ENCODE data around the gene DYRK3. TPM values are rescaled to one million over a fixed set of nuclear protein-coding genes. Genes with fewer than 3 reads are reported as not detected.

The DYRK3 gene
- total RNA-seq, 6 experiments from 2014 or later = 24.2 to 27.4 (median 26.9) TPM

DNA sequence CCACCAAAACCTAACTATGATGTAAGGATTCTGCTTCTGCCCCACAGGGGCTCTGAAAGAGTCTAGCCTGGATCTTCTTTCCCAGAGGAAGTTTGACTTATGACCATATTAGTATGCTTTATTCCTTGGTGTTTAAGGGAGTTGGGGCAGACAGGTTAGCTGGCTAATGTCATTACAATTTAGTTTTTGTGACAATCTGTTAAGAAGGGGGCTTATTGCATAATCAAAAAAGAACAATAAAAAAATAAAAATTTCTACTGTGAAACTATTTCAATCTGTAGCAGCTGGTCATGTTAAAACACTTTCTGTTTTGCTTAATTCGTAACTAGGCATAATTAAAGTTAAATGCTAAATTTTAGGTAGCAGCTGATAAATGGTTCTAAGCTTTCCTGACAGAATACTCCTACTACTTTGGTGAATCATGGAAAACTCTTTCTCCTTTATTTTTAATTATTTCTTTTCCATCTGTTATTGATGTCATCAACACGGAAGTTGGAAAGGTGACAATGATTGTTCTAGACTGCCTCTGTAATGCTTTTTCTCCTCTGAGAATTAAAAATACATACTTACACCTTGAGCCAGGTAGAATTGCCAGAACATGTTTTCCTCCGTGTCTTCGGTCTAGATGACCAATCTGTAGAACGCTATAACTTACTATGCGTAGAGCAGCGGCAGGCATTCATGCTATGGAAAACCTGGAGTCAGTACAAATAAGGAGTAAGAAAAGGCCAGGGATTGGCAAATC lies 18.6 kb downstream of the DYRK3 start:
- TF ChIP-seq, protein P1, sequence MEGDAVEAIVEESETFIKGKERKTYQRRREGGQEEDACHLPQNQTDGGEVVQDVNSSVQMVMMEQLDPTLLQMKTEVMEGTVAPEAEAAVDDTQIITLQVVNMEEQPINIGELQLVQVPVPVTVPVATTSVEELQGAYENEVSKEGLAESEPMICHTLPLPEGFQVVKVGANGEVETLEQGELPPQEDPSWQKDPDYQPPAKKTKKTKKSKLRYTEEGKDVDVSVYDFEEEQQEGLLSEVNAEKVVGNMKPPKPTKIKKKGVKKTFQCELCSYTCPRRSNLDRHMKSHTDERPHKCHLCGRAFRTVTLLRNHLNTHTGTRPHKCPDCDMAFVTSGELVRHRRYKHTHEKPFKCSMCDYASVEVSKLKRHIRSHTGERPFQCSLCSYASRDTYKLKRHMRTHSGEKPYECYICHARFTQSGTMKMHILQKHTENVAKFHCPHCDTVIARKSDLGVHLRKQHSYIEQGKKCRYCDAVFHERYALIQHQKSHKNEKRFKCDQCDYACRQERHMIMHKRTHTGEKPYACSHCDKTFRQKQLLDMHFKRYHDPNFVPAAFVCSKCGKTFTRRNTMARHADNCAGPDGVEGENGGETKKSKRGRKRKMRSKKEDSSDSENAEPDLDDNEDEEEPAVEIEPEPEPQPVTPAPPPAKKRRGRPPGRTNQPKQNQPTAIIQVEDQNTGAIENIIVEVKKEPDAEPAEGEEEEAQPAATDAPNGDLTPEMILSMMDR (IDR thresholded peaks at IDR 0.05) = no peak
- no peak for DNase-seq
- no peak overlapping the region for H3K27ac Mint-ChIP-seq

DNA sequence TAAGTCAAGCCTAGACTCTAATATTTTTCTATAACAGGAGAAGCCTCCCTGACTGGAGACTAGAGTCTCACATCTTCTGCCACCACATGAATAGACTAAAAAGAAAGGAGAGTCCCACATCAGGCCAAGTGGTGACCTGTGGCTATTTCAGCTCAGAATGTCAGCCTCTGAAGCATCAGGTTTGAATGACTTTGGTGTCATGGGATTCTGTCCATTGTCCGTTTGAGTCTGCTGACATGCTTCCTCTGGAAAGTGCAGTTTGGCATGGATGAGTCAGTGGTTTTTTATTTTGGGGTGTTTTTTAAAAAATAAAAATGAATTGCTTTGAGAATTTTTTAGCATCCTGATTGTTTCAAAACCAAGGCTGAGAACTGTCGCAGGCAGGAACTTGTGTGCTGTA lies 19.5 kb downstream of the DYRK3 start:
- Mint-ChIP-seq H3K27ac (no peak overlapping the region), H3K9me3 (no peaks in the 10 kb centered on the region), H3K4me3 (no peak overlapping the region), H3K36me3 (ENCODE audit: low read depth) (peaks cover 30% of the 10 kb centered on the region), H3K4me1 (ENCODE audit: low read depth) (peaks cover 10% of the 10 kb centered on the region; the same call in 1 of the 2 replicates), H3K27me3 (ENCODE audit: insufficient read depth) (peaks cover 4% of the 10 kb centered on the region)
- TF ChIP-seq, protein P1 (IDR thresholded peaks at IDR 0.05) = no peak
- no peak for DNase-seq

More for the DNA sequence above, 18.6 kb downstream of the DYRK3 start:
- no peak overlapping the region for H3K4me3 Mint-ChIP-seq
- H3K9me3 Mint-ChIP-seq = no peaks in the 10 kb centered on the region
- peaks cover 4% of the 10 kb centered on the region for H3K27me3 Mint-ChIP-seq (ENCODE audit: insufficient read depth)
- H3K4me1 Mint-ChIP-seq (ENCODE audit: low read depth) = peaks cover 18% of the 10 kb centered on the region
- peaks cover 38% of the 10 kb centered on the region for H3K36me3 Mint-ChIP-seq (ENCODE audit: low read depth)

DNA sequence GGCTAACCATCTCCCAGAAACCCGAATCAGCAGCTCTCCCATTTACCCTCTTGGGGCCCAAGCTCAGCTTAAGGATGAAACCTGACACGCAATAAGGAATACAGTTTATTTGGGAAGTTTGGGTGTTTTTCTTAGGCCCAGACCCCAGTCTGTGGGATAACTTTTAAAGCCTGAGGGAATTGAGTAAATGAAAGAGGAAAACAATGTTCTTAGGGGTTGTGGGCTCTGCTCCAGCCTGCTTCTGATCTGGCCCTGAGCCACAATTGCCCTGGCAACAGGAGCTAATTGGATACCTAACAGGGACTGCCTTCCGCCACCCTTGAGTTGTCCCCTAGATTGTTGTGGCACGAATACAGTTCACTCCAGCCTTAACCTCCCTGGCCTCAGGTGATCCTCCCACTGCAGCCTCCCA lies 20.1 kb downstream of the DYRK3 start:
- no peaks in the 10 kb centered on the region for H3K9me3 Mint-ChIP-seq
- H3K4me1 Mint-ChIP-seq (ENCODE audit: low read depth) = peaks cover 7% of the 10 kb centered on the region; the same call in 1 of the 2 replicates
- TF ChIP-seq, protein P1 (IDR thresholded peaks at IDR 0.05) = no peak
- no peak overlapping the region for H3K4me3 Mint-ChIP-seq
- no peak for DNase-seq
- H3K36me3 Mint-ChIP-seq (ENCODE audit: low read depth) = peaks cover 23% of the 10 kb centered on the region
- H3K27ac Mint-ChIP-seq = no peak overlapping the region
- peaks cover 4% of the 10 kb centered on the region for H3K27me3 Mint-ChIP-seq (ENCODE audit: insufficient read depth)

- Mint-ChIP-seq H3K4me3 (no peak overlapping the region), H3K4me1 (ENCODE audit: low read depth) (peaks cover 6% of the 10 kb centered on the region; the same call in 1 of the 2 replicates), H3K9me3 (no peaks in the 10 kb centered on the region), H3K36me3 (ENCODE audit: low read depth) (peaks cover 12% of the 10 kb centered on the region; the same call in 1 of the 2 replicates), H3K27ac (no peak overlapping the region), H3K27me3 (ENCODE audit: insufficient read depth) (peaks cover 5% of the 10 kb centered on the region; the same call in 1 of the 2 replicates)
- TF ChIP-seq, protein P1 (IDR thresholded peaks at IDR 0.05) = no peak
- DNase-seq = no peak
These were observed 21.6 kb downstream of the DYRK3 start for GRCh38 chr1:206656936-206657335.

- no peaks in the 10 kb centered on the region; the same call in 1 of the 2 replicates for H3K4me1 Mint-ChIP-seq (ENCODE audit: low read depth)
- DNase-seq = no peak
- no peaks in the 10 kb centered on the region for H3K9me3 Mint-ChIP-seq
- peaks cover 9% of the 10 kb centered on the region; the same call in 1 of the 2 replicates for H3K36me3 Mint-ChIP-seq (ENCODE audit: low read depth)
- TF ChIP-seq, protein P1 (IDR thresholded peaks at IDR 0.05) = no peak
- no peak overlapping the region for H3K4me3 Mint-ChIP-seq
- H3K27me3 Mint-ChIP-seq (ENCODE audit: insufficient read depth) = peaks cover 10% of the 10 kb centered on the region; the same call in 1 of the 2 replicates
- no peak overlapping the region for H3K27ac Mint-ChIP-seq
These were observed 22.4 kb downstream of the DYRK3 start for GRCh38 chr1:206657751-206658150.
